ENCODE data around the gene MRPL42. TPM values are rescaled to one million over a fixed set of nuclear protein-coding genes. Genes with fewer than 3 reads are reported as not detected.
"Not testable (repeated sequence)": the region's sequence is repeated elsewhere in the genome, so short reads cannot be mapped to it uniquely, and the experiment has no call there.

MRPL42 gene
- total and polyA plus RNA-seq, 4 donors = 24.5 to 53.3 (median 44.6) TPM

DNA sequence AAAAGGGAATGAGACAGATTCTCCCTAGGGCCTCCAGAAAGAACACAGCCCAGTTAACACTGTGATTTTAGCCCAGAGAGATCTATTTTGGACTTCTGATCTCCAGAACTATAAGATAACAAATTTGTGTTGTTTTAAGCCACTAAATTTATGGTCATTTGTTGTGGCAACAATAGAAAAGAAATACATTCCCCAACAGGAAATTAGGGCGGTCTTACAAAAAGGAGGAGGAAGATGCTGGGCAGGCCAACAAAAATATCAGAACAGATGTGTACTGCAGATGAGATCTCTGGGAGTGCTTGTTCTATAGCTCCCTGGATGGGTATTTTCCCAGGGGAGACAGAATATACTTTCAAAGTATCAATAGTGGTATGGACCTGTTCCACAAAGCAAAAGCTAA lies 73.2 kb downstream of the MRPL42 start:
- Histone ChIP-seq H3K36me3 (ENCODE audit: control insufficient read depth in 1 of 2, insufficient read depth in 2 of 2, low read length in 1 of 2) (no peaks in the 10 kb centered on the region), H3K4me3 (ENCODE audit: low read length in 2 of 2) (no peak overlapping the region), H3K9me3 (ENCODE audit: control insufficient read depth, low read length) (peaks cover 2% of the 10 kb centered on the region), H3K27ac (ENCODE audit: low read depth in 1 of 2, low read length in 2 of 2) (no peak overlapping the region), H3K4me1 (ENCODE audit: control insufficient read depth in 1 of 2, insufficient read depth in 2 of 2, low read length in 2 of 2) (peaks cover 0 to 3% of the 10 kb centered on the region in 2 donors), H3K27me3 (ENCODE audit: control insufficient read depth in 1 of 2, insufficient read depth in 2 of 2, low read length in 1 of 2) (no peaks in the 10 kb centered on the region)
- intact Hi-C loops (cut with DNase I) = no loop called here
- no peak for ATAC-seq (ENCODE audit: low FRiP score)
- no peak for DNase-seq
- 16 to 36% methylated on average over 1 of the region's 1 CpG for WGBS, 2 donors

DNA sequence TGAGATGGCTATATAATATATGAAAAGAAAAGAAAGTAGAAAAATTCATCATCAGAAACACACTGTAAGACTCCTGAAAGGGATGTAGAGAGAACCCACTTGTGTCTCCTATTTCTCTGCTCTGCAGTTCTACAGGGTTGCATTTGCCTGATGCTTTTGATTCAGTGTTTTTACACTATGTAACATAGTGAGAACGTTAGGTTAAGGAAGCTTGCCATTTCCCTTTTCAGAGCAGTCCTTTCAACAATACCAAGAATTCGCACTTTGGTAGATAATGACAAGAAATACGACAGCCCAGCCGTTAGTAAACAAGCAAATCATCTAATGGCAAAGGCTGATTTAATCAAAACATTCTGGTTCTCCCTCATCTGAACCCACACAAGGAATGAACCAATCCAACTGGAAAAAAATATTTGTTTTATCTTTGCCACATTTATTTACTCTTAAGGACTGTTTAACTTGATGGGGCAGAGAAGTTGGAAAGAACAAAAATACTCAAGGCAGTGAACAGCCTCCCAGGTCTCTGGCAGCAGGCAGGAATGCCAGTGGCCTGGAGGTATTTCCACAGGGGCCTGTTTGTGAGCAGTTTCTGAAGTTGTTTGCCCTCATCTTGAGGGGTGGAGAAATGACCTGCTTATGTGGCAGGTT lies 74.4 kb downstream of the MRPL42 start:
- H3K9me3 ChIP-seq (ENCODE audit: control insufficient read depth, low read length) = peaks cover 2% of the 10 kb centered on the region
- 56 to 62% methylated on average over 4 of the region's 4 CpGs for WGBS, 2 donors
- no peaks in the 10 kb centered on the region for H3K27me3 ChIP-seq (ENCODE audit: control insufficient read depth in 1 of 2, insufficient read depth in 2 of 2, low read length in 1 of 2)
- no peak overlapping the region for H3K4me3 ChIP-seq (ENCODE audit: low read length in 2 of 2)
- no peak overlapping the region for H3K27ac ChIP-seq (ENCODE audit: low read depth in 1 of 2, low read length in 2 of 2)
- DNase-seq (no peak), ATAC-seq (ENCODE audit: low FRiP score) (no peak)
- H3K36me3 ChIP-seq (ENCODE audit: control insufficient read depth in 1 of 2, insufficient read depth in 2 of 2, low read length in 1 of 2) = no peaks in the 10 kb centered on the region
- intact Hi-C loops (cut with DNase I) = no loop called here
- peaks cover 0 to 3% of the 10 kb centered on the region in 2 donors for H3K4me1 ChIP-seq (ENCODE audit: control insufficient read depth in 1 of 2, insufficient read depth in 2 of 2, low read length in 2 of 2)

DNA sequence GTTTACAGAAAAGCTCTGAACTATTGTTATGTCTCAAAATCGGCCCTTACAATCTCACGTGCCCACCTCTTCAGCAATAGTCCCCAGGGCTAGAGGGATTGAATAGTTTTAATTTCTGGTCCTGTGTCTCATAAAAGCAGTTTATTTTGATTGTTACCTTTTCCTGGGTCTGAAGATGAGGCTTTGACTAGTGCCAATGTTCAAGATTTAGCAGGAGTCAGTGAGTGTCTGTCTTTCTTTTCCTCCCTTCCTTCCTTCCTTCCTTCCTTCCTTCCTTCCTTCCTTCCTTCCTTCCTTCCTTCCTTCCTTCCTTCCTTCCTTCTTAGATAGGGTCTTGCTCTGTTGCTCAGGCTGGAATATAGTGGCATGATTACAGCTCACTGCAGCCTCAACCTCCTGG lies 80.5 kb downstream of the MRPL42 start:
- Histone ChIP-seq H3K4me3 (ENCODE audit: low read length in 2 of 2) (no peak overlapping the region), H3K9me3 (ENCODE audit: control insufficient read depth, low read length) (no peaks in the 10 kb centered on the region), H3K27ac (ENCODE audit: low read depth in 1 of 2, low read length in 2 of 2) (no peak overlapping the region), H3K27me3 (ENCODE audit: control insufficient read depth in 1 of 2, insufficient read depth in 2 of 2, low read length in 1 of 2) (no peaks in the 10 kb centered on the region), H3K36me3 (ENCODE audit: control insufficient read depth in 1 of 2, insufficient read depth in 2 of 2, low read length in 1 of 2) (peaks cover 0 to 1% of the 10 kb centered on the region in 2 donors), H3K4me1 (ENCODE audit: control insufficient read depth in 1 of 2, insufficient read depth in 2 of 2, low read length in 2 of 2) (no peaks in the 10 kb centered on the region)
- WGBS, 2 donors = 95 to 96% methylated on average over 2 of the region's 2 CpGs
- ATAC-seq (ENCODE audit: low FRiP score) (no peak), DNase-seq (no peak)
- intact Hi-C loops (cut with DNase I) = no loop called here

DNA sequence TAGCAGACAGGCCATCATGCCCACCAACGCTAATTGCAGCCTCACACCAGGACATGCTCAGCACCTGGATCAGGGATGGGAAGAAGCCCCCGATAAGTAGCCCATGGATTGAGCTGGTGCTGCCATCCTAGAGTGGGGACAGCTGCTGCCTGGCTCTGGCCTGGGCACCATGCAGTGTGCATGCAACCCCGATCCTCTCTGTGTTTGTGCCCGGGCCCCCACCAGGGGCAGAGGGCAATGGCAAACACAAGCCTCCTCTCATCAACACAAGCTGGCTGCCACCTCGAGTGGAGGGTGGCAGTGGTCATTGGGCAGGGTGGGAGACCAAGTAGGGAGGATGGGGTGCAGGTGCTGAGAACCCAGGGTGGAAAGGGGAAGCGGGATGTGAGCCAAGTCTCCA lies 81.9 kb downstream of the MRPL42 start:
- no peak for DNase-seq

DNA sequence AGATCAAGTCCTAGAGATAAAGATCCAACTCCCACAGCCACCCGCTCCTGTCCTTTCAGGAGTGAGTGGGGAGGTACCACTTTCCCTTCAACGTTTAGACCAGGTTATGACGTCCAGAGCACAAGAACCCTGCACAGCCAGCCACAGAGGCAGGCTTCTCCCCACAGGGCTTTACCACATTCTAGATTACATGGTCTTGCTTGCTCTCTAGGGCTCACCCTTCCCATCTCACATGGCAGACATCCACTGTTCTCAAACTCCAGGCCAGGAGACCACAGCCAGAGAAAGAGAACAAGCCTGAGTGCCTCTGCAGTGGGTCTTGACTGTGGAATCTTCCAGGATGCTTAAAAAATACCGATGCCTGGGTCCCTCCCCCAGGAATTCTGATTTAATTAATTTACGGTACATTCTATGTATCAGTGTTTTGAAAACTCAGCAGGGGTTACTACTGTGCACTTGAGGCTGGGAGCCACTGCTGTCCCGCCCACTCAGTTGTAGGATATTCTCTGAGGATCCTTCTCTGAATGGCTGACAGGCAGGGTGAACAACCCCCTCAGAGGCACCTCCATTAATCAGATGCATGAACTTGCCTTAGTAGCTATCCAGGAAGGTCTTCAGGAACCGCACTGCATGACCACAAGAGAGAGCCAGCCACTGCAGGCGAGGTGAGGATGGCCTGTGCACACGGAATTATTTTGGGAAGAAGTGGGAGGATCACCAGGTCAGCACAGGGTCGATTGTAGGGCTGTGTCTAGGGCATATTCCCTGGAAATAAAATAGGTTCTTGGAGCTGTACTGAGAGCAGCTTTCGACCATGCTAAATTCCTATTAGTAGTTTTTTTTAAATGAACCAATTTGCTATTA lies 83.7 kb downstream of the MRPL42 start:
- Histone ChIP-seq H3K36me3 (ENCODE audit: control insufficient read depth in 1 of 2, insufficient read depth in 2 of 2, low read length in 1 of 2) (peaks cover 0 to 1% of the 10 kb centered on the region in 2 donors), H3K27me3 (ENCODE audit: control insufficient read depth in 1 of 2, insufficient read depth in 2 of 2, low read length in 1 of 2) (no peaks in the 10 kb centered on the region), H3K9me3 (ENCODE audit: control insufficient read depth, low read length) (no peaks in the 10 kb centered on the region), H3K27ac (ENCODE audit: low read depth in 1 of 2, low read length in 2 of 2) (no peak overlapping the region), H3K4me3 (ENCODE audit: low read length in 2 of 2) (no peak overlapping the region), H3K4me1 (ENCODE audit: control insufficient read depth in 1 of 2, insufficient read depth in 2 of 2, low read length in 2 of 2) (no peaks in the 10 kb centered on the region)
- 81 to 86% methylated on average over 11 of the region's 11 CpGs for whole genome bisulfite sequencing, 2 donors
- intact Hi-C loops (cut with DNase I) = no loop called here
- ATAC-seq (ENCODE audit: low FRiP score) (no peak), DNase-seq (no peak)

More for the DNA sequence above, 81.9 kb downstream of the MRPL42 start:
- H3K36me3 ChIP-seq (ENCODE audit: control insufficient read depth in 1 of 2, insufficient read depth in 2 of 2, low read length in 1 of 2) = peaks cover 0 to 1% of the 10 kb centered on the region in 2 donors
- no peak overlapping the region for H3K27ac ChIP-seq (ENCODE audit: low read depth in 1 of 2, low read length in 2 of 2)
- intact Hi-C loops (cut with DNase I) = no loop called here
- no peaks in the 10 kb centered on the region for H3K4me1 ChIP-seq (ENCODE audit: control insufficient read depth in 1 of 2, insufficient read depth in 2 of 2, low read length in 2 of 2)
- no peak overlapping the region for H3K4me3 ChIP-seq (ENCODE audit: low read length in 2 of 2)
- H3K9me3 ChIP-seq (ENCODE audit: control insufficient read depth, low read length) = no peaks in the 10 kb centered on the region
- no peak for ATAC-seq (ENCODE audit: low FRiP score)
- WGBS, 2 donors = 84 to 95% methylated on average over 6 of the region's 6 CpGs
- no peaks in the 10 kb centered on the region for H3K27me3 ChIP-seq (ENCODE audit: control insufficient read depth in 1 of 2, insufficient read depth in 2 of 2, low read length in 1 of 2)

DNA sequence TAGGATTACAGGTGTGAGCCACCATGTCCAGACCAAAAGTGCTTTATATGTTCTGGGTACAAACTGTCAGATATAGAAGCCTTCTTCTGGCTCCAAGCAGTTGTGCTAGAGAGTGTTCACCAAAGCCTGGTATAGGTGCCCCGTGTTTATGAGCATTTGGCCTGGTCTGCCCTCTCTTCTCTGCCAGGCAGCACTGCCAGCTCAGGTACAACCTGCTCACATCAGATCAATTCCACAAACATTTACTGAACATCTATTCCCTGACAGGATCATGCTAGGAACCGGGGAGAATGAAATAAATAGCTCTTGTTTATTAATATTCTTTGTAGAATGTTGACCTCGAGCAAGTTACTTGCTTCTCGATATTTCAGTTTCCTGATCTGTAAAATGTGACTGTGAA lies 85.1 kb downstream of the MRPL42 start:
- Histone ChIP-seq H3K36me3 (ENCODE audit: control insufficient read depth in 1 of 2, insufficient read depth in 2 of 2, low read length in 1 of 2) (peaks cover 0 to 1% of the 10 kb centered on the region in 2 donors), H3K4me3 (ENCODE audit: low read length in 2 of 2) (no peak overlapping the region), H3K27ac (ENCODE audit: low read depth in 1 of 2, low read length in 2 of 2) (no peak overlapping the region), H3K4me1 (ENCODE audit: control insufficient read depth in 1 of 2, insufficient read depth in 2 of 2, low read length in 2 of 2) (no peaks in the 10 kb centered on the region), H3K27me3 (ENCODE audit: control insufficient read depth in 1 of 2, insufficient read depth in 2 of 2, low read length in 1 of 2) (no peaks in the 10 kb centered on the region), H3K9me3 (ENCODE audit: control insufficient read depth, low read length) (no peaks in the 10 kb centered on the region)
- DNase-seq (no peak), ATAC-seq (ENCODE audit: low FRiP score) (no peak)
- WGBS, 2 donors = 75 to 85% methylated on average over 4 of the region's 4 CpGs
- intact Hi-C loops (cut with DNase I) = no loop called here

DNA sequence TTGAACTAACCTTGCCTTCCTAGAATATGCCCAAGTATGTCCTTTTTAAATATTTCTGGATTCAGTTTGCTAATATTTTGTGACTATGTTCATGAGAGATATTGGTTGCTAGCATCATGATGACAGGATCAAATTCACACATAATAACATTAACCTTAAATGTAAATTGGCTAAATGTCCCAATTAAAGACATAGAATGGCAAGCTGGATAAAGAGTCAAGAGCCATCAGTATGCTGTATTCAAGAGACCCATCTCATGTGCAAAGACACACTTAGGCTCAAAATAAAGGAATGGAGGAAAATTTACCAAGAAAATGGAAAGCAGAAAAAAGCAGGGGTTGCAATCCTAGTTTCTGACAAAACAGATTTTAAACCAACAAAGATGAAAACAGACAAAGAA lies 90.6 kb downstream of the MRPL42 start:
- intact Hi-C loops (cut with DNase I); H3K27me3 ChIP-seq (ENCODE audit: control insufficient read depth in 1 of 2, insufficient read depth in 2 of 2, low read length in 1 of 2); H3K4me1 ChIP-seq (ENCODE audit: control insufficient read depth in 1 of 2, insufficient read depth in 2 of 2, low read length in 2 of 2); H3K36me3 ChIP-seq (ENCODE audit: control insufficient read depth in 1 of 2, insufficient read depth in 2 of 2, low read length in 1 of 2); H3K4me3 ChIP-seq (ENCODE audit: low read length in 2 of 2); ATAC-seq (ENCODE audit: low FRiP score); H3K27ac ChIP-seq (ENCODE audit: low read depth in 1 of 2, low read length in 2 of 2); H3K9me3 ChIP-seq (ENCODE audit: control insufficient read depth, low read length); DNase-seq: not testable (repeated sequence)

DNA sequence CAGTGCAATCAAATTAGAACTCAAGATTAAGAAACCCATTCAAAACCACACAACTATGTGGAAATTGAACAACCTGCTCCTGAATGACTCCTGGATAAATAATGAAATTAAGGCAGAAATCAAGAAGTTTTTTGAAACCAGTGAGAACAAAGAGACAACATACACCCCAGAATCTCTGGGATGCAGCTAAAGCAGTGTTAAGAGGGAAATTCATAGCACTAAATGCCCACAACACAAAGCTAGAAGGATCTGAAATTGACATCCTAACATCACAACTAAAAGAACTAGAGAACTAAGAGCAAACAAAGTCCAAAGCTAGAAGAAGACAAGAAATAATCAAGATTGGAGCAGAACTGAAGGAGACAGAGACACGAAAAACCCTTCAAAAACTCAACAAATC lies 91.4 kb downstream of the MRPL42 start:
- DNase-seq; H3K4me3 ChIP-seq (ENCODE audit: low read length in 2 of 2); H3K27me3 ChIP-seq (ENCODE audit: control insufficient read depth in 1 of 2, insufficient read depth in 2 of 2, low read length in 1 of 2); H3K4me1 ChIP-seq (ENCODE audit: control insufficient read depth in 1 of 2, insufficient read depth in 2 of 2, low read length in 2 of 2); H3K36me3 ChIP-seq (ENCODE audit: control insufficient read depth in 1 of 2, insufficient read depth in 2 of 2, low read length in 1 of 2); intact Hi-C loops (cut with DNase I); H3K9me3 ChIP-seq (ENCODE audit: control insufficient read depth, low read length); H3K27ac ChIP-seq (ENCODE audit: low read depth in 1 of 2, low read length in 2 of 2); ATAC-seq (ENCODE audit: low FRiP score): not testable (repeated sequence)
- WGBS, 2 donors = 98 to 100% methylated on average over 1 of the region's 1 CpG

Data from aorta (tissue), 5 donors.